HCT116 (cell line): ENCODE measurements around the gene KMT2C. TPM values are rescaled to one million over a fixed set of nuclear protein-coding genes. Genes with fewer than 3 reads are reported as not detected.

Source experiments
- ATAC-seq: fragments of 200-7000 bp; cut with Tn5 transposase; 2 replicates; pipeline ENCODE4 v1.9.1; 2020; ENCODE audit warnings: mild to moderate bottlenecking, moderate library complexity
- BruUV-seq: library from RNA; stranded (reverse); fragments of 400-500 nt; replicated peaks from 2 replicates; lab custom pipeline; 2021; lab: Mats Ljungman, UMichigan
- CTCF ChIA-PET: fragments of 300-600 bp; sonication (Branson Sonifier 250); formaldehyde crosslinking; loops from one replicate; lab custom pipeline; 2021; ENCODE audit warnings: antibody characterized with exemption; lab: Charles Lee
- POLR2A ChIA-PET: fragments of 300-600, 350-600 bp; sonication (Branson Sonifier 250); formaldehyde crosslinking; loops from one replicate; lab custom pipeline; 2021; ENCODE audit warnings: antibody characterized with exemption; lab: Charles Lee
- RAD21 ChIA-PET, 2 experiments: fragments of 300-600 bp; sonication (Branson Sonifier 250); formaldehyde crosslinking; loops; one replicate each; lab custom pipeline; 2023; ENCODE audit warnings: low total read pairs in 2 of 2; ENCODE audit not compliant: uncharacterized antibody in 2 of 2, unreplicated experiment in 2 of 2, low non-redundant PET in 1 of 2; lab: Charles Lee
- DNase-seq: peaks from one replicate; pipeline ENCODE4 v3.0.0-alpha.2; 2010; ENCODE audit warnings: low read depth, low spot score
- H2AFZ ChIP-seq: fragments of 200-600 bp; shearing (Covaris generic), sonication (generic); 2 replicates; pipeline ENCODE4 v1.6.1; 2017; ENCODE audit warnings: low read depth, mixed run types, mixed read lengths, antibody characterized with exemption, low read length; ENCODE audit not compliant: poor library complexity, severe bottlenecking
- H3K27ac ChIP-seq: 2 replicates; pipeline ENCODE4 v1.5.1; 2012; ENCODE audit warnings: low read depth, low read length
- H3K27me3 ChIP-seq: fragments of 200-600 bp; sonication (generic); 2 replicates; pipeline ENCODE4 v1.6.1; 2016; ENCODE audit warnings: mixed run types, low read length, mixed read lengths; ENCODE audit not compliant: insufficient read depth
- H3K36me3 ChIP-seq, 2 experiments: fragments of 200-500 bp in 1 of 2; fragments of 200-600 bp in 1 of 2; sonication (Bioruptor generic) in 1 of 2; sonication (generic) in 1 of 2; 2 replicates each; pipeline versions ENCODE4 v1.5.1 to v1.6.1; 2014 to 2016; ENCODE audit warnings: low read length in 2 of 2, inconsistent platforms in 1 of 2, mixed read lengths in 1 of 2, mixed run types in 1 of 2; ENCODE audit not compliant: insufficient read depth in 2 of 2, control insufficient read depth in 1 of 2
- H3K4me1 ChIP-seq, 2 experiments: fragments of 200-600 bp in 1 of 2; sonication (generic) in 1 of 2; 2 replicates each; pipeline versions ENCODE4 v1.5.1 to v1.6.1; 2012 to 2017; ENCODE audit warnings: low read length in 2 of 2, inconsistent platforms in 1 of 2, mild to moderate bottlenecking in 1 of 2, mixed read lengths in 1 of 2, mixed run types in 1 of 2, moderate library complexity in 1 of 2; ENCODE audit not compliant: insufficient read depth in 2 of 2, control insufficient read depth in 1 of 2
- H3K4me2 ChIP-seq: fragments of 200-600 bp; sonication (generic); 2 replicates; pipeline ENCODE4 v1.6.1; 2017; ENCODE audit warnings: mixed run types, low read length, mixed read lengths
- H3K4me3 ChIP-seq, 2 experiments: fragments of 200-600 bp in 1 of 2; sonication (generic) in 1 of 2; replicated peaks in 1 of 2; 2 replicates each; pipeline ENCODE4 v1.5.1; 2011 to 2016; ENCODE audit warnings: low read length in 2 of 2, control low read depth in 1 of 2, low read depth in 1 of 2, mild to moderate bottlenecking in 1 of 2, mixed read lengths in 1 of 2, mixed run types in 1 of 2
- H3K79me2 ChIP-seq: fragments of 200-600 bp; sonication (generic); 2 replicates; pipeline ENCODE4 v1.6.1; 2017; ENCODE audit warnings: mild to moderate bottlenecking, mixed run types, low read length, moderate library complexity, mixed read lengths; ENCODE audit not compliant: insufficient read depth
- H3K9ac ChIP-seq: fragments of 200-600 bp; sonication (generic); 2 replicates; pipeline ENCODE4 v1.6.1; 2016; ENCODE audit warnings: low read length, mixed read lengths
- H3K9me2 ChIP-seq: fragments of 200-600 bp; sonication (generic), shearing (Covaris generic); 2 replicates; pipeline ENCODE4 v1.6.1; 2017; ENCODE audit warnings: mixed run types, mild to moderate bottlenecking, moderate library complexity; ENCODE audit not compliant: insufficient read depth
- H3K9me3 ChIP-seq, 2 experiments: fragments of 200-500 bp in 1 of 2; fragments of 200-600 bp in 1 of 2; sonication (Bioruptor generic) in 1 of 2; sonication (generic) in 1 of 2; 2 replicates each; pipeline ENCODE4 v1.6.1; 2014 to 2017; ENCODE audit warnings: low read length in 2 of 2, mixed read lengths in 2 of 2, inconsistent platforms in 1 of 2, low read depth in 1 of 2, mild to moderate bottlenecking in 1 of 2, mixed run types in 1 of 2, moderate library complexity in 1 of 2; ENCODE audit not compliant: control insufficient read depth in 1 of 2, insufficient read depth in 1 of 2
- H4K20me1 ChIP-seq: fragments of 200-600 bp; sonication (generic), shearing (Covaris generic); 2 replicates; pipeline ENCODE4 v1.6.1; 2017; ENCODE audit warnings: mixed run types, mild to moderate bottlenecking, moderate library complexity; ENCODE audit not compliant: insufficient read depth
- CBX3 ChIP-seq: IDR thresholded peaks from 2 replicates; pipeline ENCODE4 v1.6.1; 2012; ENCODE audit warnings: low read depth
- CTCF ChIP-seq, 3 experiments: fragments of 200-600 bp in 1 of 3; sonication (generic) in 1 of 3; IDR thresholded peaks in 2 of 3; conservative IDR thresholded peaks in 1 of 3; 2 replicates each; pipeline ENCODE4 v1.5.1; 2012 to 2017; ENCODE audit warnings: low read depth in 2 of 3, low read length in 2 of 3, antibody characterized with exemption in 1 of 3, borderline replicate concordance in 1 of 3, control low read depth in 1 of 3, mild to moderate bottlenecking in 1 of 3, mixed read lengths in 1 of 3, mixed run types in 1 of 3, moderate library complexity in 1 of 3; ENCODE audit not compliant: insufficient read depth in 1 of 3
- EGR1 ChIP-seq: IDR thresholded peaks from 2 replicates; pipeline ENCODE4 v1.6.1; 2012; ENCODE audit warnings: low read depth
- EZH2phosphoT487 ChIP-seq: fragments of 200-600 bp; IDR thresholded peaks from 2 replicates; pipeline ENCODE4 v1.6.1; 2018; ENCODE audit warnings: antibody characterized with exemption, borderline replicate concordance
- JUND ChIP-seq: IDR thresholded peaks from 2 replicates; pipeline ENCODE4 v1.6.1; 2012
- POLR2A ChIP-seq: IDR thresholded peaks from 2 replicates; pipeline ENCODE4 v1.7.0; 2011; ENCODE audit warnings: borderline replicate concordance; ENCODE audit not compliant: insufficient read depth, insufficient read length; ENCODE audit errors: extremely low read depth
- POLR2AphosphoS5 ChIP-seq: IDR thresholded peaks from 2 replicates; pipeline ENCODE4 v1.6.1; 2011; ENCODE audit warnings: mild to moderate bottlenecking, low read depth, low read length, moderate library complexity
- SIN3A ChIP-seq: IDR thresholded peaks from 2 replicates; pipeline ENCODE4 v1.6.1; 2012; ENCODE audit warnings: low read depth
- TCF7L2 ChIP-seq: IDR thresholded peaks from 2 replicates; pipeline ENCODE4 v1.7.0; 2011; ENCODE audit warnings: borderline replicate concordance, inconsistent platforms; ENCODE audit not compliant: insufficient read depth, insufficient read length; ENCODE audit errors: extremely low read depth
- YY1 ChIP-seq: IDR thresholded peaks from 2 replicates; pipeline ENCODE4 v1.6.1; 2011; ENCODE audit warnings: low read length, low read depth, moderate library complexity, mild to moderate bottlenecking; ENCODE audit not compliant: insufficient replicate concordance; ENCODE audit errors: extremely low read depth
- ZFX ChIP-seq: fragments of 450-650 bp; IDR thresholded peaks from 2 replicates; pipeline ENCODE4 v1.6.1; 2017
- intact Hi-C: fragments of 100-400 bp; cut with micrococcal nuclease; formaldehyde crosslinking; loops from 2 replicates; pipeline ENCODE4 v1.10.0; 2022
- total RNA-seq: library from RNA; stranded (reverse); gene quantifications from one replicate; pipeline ENCODE4 v1.2.1, GENCODE V29; 2021; ENCODE audit not compliant: unreplicated experiment
- TF ChIP-seq, protein P1 (sequence below): IDR thresholded peaks from 2 replicates; pipeline ENCODE4 v1.6.1; 2011; ENCODE audit warnings: mild to moderate bottlenecking, low read length, moderate library complexity; ENCODE audit not compliant: insufficient replicate concordance; ENCODE audit errors: extremely low read depth
- TF ChIP-seq, protein P2 (sequence below): IDR thresholded peaks from 2 replicates; pipeline ENCODE4 v1.6.1; 2012

The KMT2C gene
- total RNA-seq, 1 experiment from 2014 or later, result 22.9 TPM

DNA sequence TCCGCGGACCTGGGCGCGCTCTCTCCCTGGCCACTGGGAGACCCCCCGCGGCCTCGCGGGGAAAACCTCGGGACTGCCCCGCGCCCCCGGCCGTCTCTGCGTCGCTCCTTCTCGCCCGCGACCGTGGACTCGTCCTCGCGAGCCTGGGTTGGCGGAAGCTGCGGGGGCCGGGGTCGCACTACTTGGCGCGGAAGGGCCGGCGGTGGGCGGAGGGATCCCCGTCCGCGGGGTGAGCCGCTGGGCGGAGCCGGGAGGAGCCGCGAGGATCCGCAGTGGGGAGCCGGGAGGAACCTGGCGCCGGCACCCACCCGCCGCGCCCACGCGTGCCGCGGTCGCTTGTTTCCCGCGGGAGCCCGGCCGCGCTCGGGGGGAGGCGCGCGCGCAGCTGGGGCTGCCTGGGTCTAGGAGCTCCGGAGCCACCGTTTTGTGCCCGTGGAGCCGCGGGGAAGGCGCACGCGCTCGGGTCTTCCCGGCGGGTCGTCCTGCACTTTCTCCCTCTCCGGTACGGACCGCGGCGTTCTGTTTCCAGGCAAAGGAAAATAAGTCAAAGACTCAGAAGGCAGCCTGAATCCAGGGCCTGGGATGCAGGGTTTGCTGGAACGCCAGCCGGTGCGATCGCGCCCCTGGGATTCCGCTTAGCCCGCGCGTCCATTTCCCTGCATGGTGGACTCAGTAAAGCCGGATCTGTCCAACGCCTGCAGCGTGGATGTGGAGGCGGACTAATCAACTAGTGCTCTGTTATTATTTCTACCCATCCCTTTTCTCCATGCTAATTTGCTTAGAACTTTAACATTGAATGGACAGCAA lies 28.7 kb upstream of the KMT2C start:
- ATAC-seq, result peak; percentile 58
- Histone ChIP-seq H3K79me2 (no peaks in the 10 kb centered on the region; the same call in 1 of the 2 replicates), H3K4me2 (peak overlapping the region; percentile 92), H3K9me3 (no peaks in the 10 kb centered on the region), H3K27ac (peak overlapping the region; percentile 96), H3K9me2 (no peaks in the 10 kb centered on the region), H3K4me3 (peak overlapping the region; percentile 72 to 85), H2AFZ (no peak overlapping the region), H3K36me3 (no peaks in the 10 kb centered on the region), H3K9ac (peak overlapping the region; percentile 91), H3K27me3 (no peaks in the 10 kb centered on the region), H3K4me1 (peaks cover 10 to 12% of the 10 kb centered on the region in 2 experiments), H4K20me1 (no peaks in the 10 kb centered on the region)
- TF ChIP-seq CBX3 (no peak; the same call in 1 of the 2 replicates), CTCF (IDR thresholded peaks at IDR 0.05 in 2 of 3, conservative IDR thresholded peaks at IDR 0.05 in 1 of 3; ENCODE audit: borderline replicate concordance in 1 of 3, insufficient read depth in 1 of 3, low read depth in 2 of 3, low read length in 2 of 3) (no peak), EGR1 (peak; percentile 57; the same call in 1 of the 2 replicates), POLR2A (peak; percentile 36), EZH2phosphoT487 (no peak), TCF7L2 (peak; percentile 28), POLR2AphosphoS5 (peak; percentile 46; the same call in 1 of the 2 replicates), YY1 (peak; percentile 10), JUND (peak; percentile 26; the same call in 1 of the 2 replicates), SIN3A (peak; percentile 70), ZFX (peak; percentile 69; the same call in 1 of the 2 replicates)
- TF ChIP-seq, protein P1, sequence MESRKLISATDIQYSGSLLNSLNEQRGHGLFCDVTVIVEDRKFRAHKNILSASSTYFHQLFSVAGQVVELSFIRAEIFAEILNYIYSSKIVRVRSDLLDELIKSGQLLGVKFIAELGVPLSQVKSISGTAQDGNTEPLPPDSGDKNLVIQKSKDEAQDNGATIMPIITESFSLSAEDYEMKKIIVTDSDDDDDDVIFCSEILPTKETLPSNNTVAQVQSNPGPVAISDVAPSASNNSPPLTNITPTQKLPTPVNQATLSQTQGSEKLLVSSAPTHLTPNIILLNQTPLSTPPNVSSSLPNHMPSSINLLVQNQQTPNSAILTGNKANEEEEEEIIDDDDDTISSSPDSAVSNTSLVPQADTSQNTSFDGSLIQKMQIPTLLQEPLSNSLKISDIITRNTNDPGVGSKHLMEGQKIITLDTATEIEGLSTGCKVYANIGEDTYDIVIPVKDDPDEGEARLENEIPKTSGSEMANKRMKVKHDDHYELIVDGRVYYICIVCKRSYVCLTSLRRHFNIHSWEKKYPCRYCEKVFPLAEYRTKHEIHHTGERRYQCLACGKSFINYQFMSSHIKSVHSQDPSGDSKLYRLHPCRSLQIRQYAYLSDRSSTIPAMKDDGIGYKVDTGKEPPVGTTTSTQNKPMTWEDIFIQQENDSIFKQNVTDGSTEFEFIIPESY, result peak; percentile 41
- TF ChIP-seq, protein P2, sequence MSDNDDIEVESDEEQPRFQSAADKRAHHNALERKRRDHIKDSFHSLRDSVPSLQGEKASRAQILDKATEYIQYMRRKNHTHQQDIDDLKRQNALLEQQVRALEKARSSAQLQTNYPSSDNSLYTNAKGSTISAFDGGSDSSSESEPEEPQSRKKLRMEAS, result peak; percentile 58
- ChIA-PET RAD21 (no interaction called here), POLR2A (no interaction called here), CTCF (no interaction called here)
- BruUV-seq, result no TSS peak
- intact Hi-C loops, result loop anchor here (1.0 to 10.0 kb wide), 3 partner anchors 28 to 250 kb away; partner anchors contain the start of genes KMT2C and XRCC2
- peak; percentile 39 for DNase-seq
